Vagina (tissue), 2 donors: ENCODE results near the gene PITPNM1. TPM values are rescaled to one million over a fixed set of nuclear protein-coding genes. Genes with fewer than 3 reads are reported as not detected.
A peak's percentile ranks its signal among the peaks of the same experiment; 100 is the strongest.
"Not testable (repeated sequence)": the region's sequence is repeated elsewhere in the genome, so short reads cannot be mapped to it uniquely, and the experiment has no call there.

Source experiments
- DNase-seq, 2 donors: peaks; one replicate each; pipeline ENCODE4 v3.0.0-alpha.2; 2017; ENCODE audit errors: extremely low spot score in 2 of 2
- H3K27ac ChIP-seq: fragments of 200-600 bp; sonication (generic); one replicate; pipeline ENCODE4 v1.5.1; 2019
- H3K27me3 ChIP-seq: fragments of 200-600 bp; sonication (generic); one replicate; pipeline ENCODE4 v1.5.1; 2019
- H3K36me3 ChIP-seq, 2 donors: fragments of 200-600 bp; sonication (generic); one replicate each; pipeline ENCODE4 v1.5.1; 2017 to 2019
- H3K4me1 ChIP-seq: fragments of 200-600 bp; sonication (generic); one replicate; pipeline ENCODE4 v1.5.1; 2019
- H3K4me3 ChIP-seq, 2 donors: fragments of 200-600 bp; sonication (generic); 1 replicate in 1 of 2; 2 replicates in 1 of 2; pipeline ENCODE4 v1.5.1; 2016 to 2019
- H3K9me3 ChIP-seq: fragments of 200-600 bp; sonication (generic); one replicate; pipeline ENCODE4 v1.5.1; 2019
- POLR2A ChIP-seq, 2 donors: fragments of 450-650 bp; IDR thresholded peaks; one replicate each; pipeline ENCODE4 v1.6.1; 2017; ENCODE audit warnings: antibody characterized with exemption in 2 of 2, mild to moderate bottlenecking in 2 of 2, moderate library complexity in 2 of 2
- POLR2AphosphoS5 ChIP-seq, 2 donors: sonication (generic); formaldehyde crosslinking; IDR thresholded peaks; one replicate each; pipeline ENCODE4 v1.9.0; 2017; ENCODE audit warnings: antibody characterized with exemption in 2 of 2, mild to moderate bottlenecking in 2 of 2, low read depth in 1 of 2; ENCODE audit not compliant: insufficient read depth in 1 of 2
- intact Hi-C: fragments of 100-400 bp; cut with DNase I; formaldehyde crosslinking; loops from one replicate; pipeline ENCODE4 v1.15.1; 2023
- total RNA-seq: library from RNA; depleted of rRNA; stranded (reverse); fragments of >200 nt; gene quantifications from one replicate; pipeline ENCODE4 v1.2.3, GENCODE V29; 2016
- TF ChIP-seq, protein P1 (sequence below), 3 experiments: fragments of 450-650 bp in 2 of 3; fragments of 200-600 bp in 1 of 3; sonication (generic) in 1 of 3; IDR thresholded peaks; one replicate each; pipeline ENCODE4 v1.5.1; 2017 to 2019; ENCODE audit warnings: antibody characterized with exemption in 3 of 3, mild to moderate bottlenecking in 2 of 3, moderate library complexity in 2 of 3

Gene PITPNM1
- total RNA-seq, 1 donor from 2014 or later: 21.9 TPM

DNA sequence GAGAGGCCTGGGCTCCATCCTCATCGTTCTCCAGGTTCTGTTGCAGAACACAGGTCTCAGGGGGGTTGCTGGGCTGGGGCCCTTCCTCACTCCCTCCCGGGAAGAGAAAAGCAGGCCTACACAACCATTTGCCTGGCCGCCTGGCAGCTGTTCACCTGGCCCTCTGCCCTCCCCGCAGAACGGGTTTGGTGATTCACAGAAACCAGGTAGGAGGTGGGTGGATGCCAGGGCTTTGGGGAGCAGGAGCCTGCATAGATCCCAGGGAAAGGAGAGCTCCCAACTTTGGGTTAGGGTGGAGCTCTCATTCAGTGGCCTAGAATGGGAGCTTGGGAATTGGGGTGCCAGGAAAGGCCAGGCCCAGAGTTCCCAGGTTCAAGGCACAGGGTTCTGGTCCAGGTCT, 37.1 kb downstream of the PITPNM1 start:
- H3K27ac ChIP-seq: peak overlapping the region; percentile 78
- no peak for DNase-seq
- H3K9me3 ChIP-seq: no peaks in the 10 kb centered on the region
- peaks cover 55% of the 10 kb centered on the region for H3K4me1 ChIP-seq
- peak overlapping the region; percentile 67 to 87 for H3K4me3 ChIP-seq
- no peaks in the 10 kb centered on the region for H3K27me3 ChIP-seq
- TF ChIP-seq POLR2AphosphoS5 (IDR thresholded peaks at IDR 0.05; ENCODE audit: insufficient read depth in 1 of 2, low read depth in 1 of 2): peak; percentile 22 to 71
- TF ChIP-seq, protein P1, sequence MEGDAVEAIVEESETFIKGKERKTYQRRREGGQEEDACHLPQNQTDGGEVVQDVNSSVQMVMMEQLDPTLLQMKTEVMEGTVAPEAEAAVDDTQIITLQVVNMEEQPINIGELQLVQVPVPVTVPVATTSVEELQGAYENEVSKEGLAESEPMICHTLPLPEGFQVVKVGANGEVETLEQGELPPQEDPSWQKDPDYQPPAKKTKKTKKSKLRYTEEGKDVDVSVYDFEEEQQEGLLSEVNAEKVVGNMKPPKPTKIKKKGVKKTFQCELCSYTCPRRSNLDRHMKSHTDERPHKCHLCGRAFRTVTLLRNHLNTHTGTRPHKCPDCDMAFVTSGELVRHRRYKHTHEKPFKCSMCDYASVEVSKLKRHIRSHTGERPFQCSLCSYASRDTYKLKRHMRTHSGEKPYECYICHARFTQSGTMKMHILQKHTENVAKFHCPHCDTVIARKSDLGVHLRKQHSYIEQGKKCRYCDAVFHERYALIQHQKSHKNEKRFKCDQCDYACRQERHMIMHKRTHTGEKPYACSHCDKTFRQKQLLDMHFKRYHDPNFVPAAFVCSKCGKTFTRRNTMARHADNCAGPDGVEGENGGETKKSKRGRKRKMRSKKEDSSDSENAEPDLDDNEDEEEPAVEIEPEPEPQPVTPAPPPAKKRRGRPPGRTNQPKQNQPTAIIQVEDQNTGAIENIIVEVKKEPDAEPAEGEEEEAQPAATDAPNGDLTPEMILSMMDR (IDR thresholded peaks at IDR 0.05): no peak
- peak in 1 of 2 donors; percentile 13 for TF ChIP-seq POLR2A (IDR thresholded peaks at IDR 0.05)
- intact Hi-C loops: loop anchor here (5.0 to 10.0 kb wide), 2 partner anchors 46 to 63 kb away; partner anchors contain the start of genes PPP1CA and TBC1D10C
- H3K36me3 ChIP-seq: no peaks in the 10 kb centered on the region

DNA sequence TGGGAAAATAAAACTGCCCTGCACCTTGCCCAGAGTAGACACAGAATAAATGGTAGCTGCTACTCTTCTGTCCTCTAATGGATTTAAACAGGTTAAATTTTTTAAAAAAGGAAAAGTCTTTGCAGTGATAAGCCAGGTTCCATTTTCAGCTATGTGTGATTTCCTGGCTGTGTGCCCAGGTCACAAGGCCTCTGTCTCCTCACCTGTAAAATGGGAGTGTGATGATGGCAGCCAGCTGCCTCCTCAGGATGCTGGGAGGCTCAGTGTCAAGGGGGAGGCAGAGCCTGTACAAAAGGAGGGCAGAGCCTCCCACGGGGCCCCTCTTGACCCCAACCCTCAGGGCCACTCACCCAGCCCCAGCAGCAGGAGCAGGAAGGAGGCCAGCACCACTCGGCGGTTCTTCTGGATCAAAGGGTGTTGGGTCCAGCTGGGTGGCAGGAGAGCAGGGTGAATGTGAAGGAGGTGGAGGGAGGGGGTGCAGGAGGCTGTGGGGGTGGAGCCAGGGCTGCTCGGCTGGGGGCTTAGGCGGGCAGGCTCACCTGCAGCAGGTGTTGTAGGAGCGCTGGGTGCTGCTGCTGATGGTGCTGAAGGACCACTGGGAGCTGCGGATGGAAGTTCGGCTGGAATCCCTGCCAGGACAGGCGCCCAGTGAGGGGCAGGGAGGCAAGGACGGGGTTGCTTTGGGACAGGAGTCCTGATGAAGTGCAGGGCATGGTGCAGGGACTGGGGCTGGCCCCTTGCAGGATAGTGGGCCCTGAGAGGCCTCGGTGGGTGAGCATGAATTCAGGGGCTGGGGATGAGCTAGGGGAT, 38.0 kb downstream of the PITPNM1 start:
- Histone ChIP-seq H3K36me3 (no peaks in the 10 kb centered on the region), H3K4me1 (peaks cover 55% of the 10 kb centered on the region), H3K9me3 (no peaks in the 10 kb centered on the region), H3K27me3 (no peaks in the 10 kb centered on the region), H3K27ac (no peak overlapping the region), H3K4me3 (peak overlapping the region; percentile 67 to 87)
- TF ChIP-seq POLR2AphosphoS5 (IDR thresholded peaks at IDR 0.05; ENCODE audit: insufficient read depth in 1 of 2, low read depth in 1 of 2) (no peak), POLR2A (IDR thresholded peaks at IDR 0.05) (no peak)
- TF ChIP-seq, protein P1 (IDR thresholded peaks at IDR 0.05): no peak
- intact Hi-C loops: loop anchor here (5.0 to 10.0 kb wide), 2 partner anchors 45 to 62 kb away; partner anchors contain the start of genes PPP1CA and TBC1D10C
- no peak for DNase-seq

DNA sequence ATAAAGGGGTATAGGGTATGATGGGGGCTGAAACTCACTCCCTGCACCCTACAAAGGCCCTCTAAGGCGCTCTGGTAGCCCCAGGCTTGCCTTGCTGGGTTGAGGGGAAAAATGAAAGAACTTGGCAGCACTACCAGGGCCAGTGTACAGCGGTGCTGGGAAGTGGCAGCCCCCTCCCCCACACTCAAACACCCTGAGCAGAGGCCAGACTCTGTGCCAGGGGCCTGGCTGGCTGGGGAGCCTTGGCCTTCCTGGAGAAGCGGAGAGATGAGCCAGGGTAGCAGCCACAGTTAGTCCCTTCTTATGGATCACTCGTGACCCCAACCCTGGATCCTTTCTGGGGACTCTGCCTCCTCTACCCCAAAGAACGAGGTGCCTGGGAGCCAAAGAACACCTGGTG, 38.8 kb downstream of the PITPNM1 start:
- TF ChIP-seq POLR2A (IDR thresholded peaks at IDR 0.05) (no peak), POLR2AphosphoS5 (IDR thresholded peaks at IDR 0.05; ENCODE audit: insufficient read depth in 1 of 2, low read depth in 1 of 2) (no peak)
- TF ChIP-seq, protein P1 (IDR thresholded peaks at IDR 0.05): no peak
- H3K27me3 ChIP-seq: no peaks in the 10 kb centered on the region
- H3K27ac ChIP-seq: peak overlapping the region; percentile 37
- peaks cover 55% of the 10 kb centered on the region for H3K4me1 ChIP-seq
- no peaks in the 10 kb centered on the region for H3K36me3 ChIP-seq
- no peaks in the 10 kb centered on the region for H3K9me3 ChIP-seq
- no peak for DNase-seq
- intact Hi-C loops: loop anchor here (5.0 to 10.0 kb wide), 2 partner anchors 44 to 62 kb away; partner anchors contain the start of genes PPP1CA and TBC1D10C
- H3K4me3 ChIP-seq: no peak overlapping the region

DNA sequence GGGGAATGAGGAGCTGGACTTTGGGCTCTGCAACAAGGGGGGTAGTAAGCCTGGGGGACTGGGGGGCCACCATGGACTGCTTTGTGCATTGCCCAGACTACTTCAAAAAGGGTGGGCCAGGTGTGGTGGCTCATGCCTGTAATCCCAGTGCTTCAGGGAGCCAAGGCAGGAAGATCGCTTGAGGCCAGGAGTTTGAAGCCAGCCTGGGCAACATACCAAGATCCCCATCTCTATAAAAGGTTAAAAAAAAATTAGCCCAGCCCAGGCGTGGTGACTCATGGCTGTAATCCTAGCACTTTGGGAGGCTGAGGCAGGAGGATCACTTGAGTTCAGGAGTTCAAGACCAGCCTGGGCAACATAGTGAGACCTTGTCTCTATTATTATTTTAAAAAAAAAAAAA, 39.6 kb downstream of the PITPNM1 start:
- H3K4me3 ChIP-seq, H3K36me3 ChIP-seq, DNase-seq, H3K27me3 ChIP-seq, H3K9me3 ChIP-seq: not testable (repeated sequence)
- peaks cover 55% of the 10 kb centered on the region for H3K4me1 ChIP-seq
- peak overlapping the region; percentile 87 for H3K27ac ChIP-seq
- intact Hi-C loops: loop anchor here (5.0 to 10.0 kb wide), 2 partner anchors 43 to 61 kb away; partner anchors contain the start of genes PPP1CA and TBC1D10C

DNA sequence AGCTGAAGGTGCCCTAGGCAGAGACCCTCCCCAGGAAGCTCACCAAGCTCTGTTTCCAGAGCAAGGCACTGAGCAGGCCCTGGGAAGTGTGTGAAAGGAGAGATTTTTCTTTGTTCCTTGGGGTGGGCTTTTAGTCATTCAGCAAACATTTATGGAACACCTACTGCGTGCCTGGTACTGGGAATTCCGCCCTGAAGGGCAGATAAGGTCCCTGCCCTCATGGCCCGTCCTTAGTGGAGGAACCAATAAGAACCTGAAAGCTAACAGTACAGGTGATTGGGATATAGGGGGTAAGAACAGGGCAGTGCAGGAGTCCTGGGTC, 40.0 kb downstream of the PITPNM1 start:
- no peaks in the 10 kb centered on the region for H3K9me3 ChIP-seq
- H3K4me3 ChIP-seq: peak overlapping the region; percentile 48 to 49
- DNase-seq: no peak
- peaks cover 55% of the 10 kb centered on the region for H3K4me1 ChIP-seq
- no peaks in the 10 kb centered on the region for H3K27me3 ChIP-seq
- peak overlapping the region; percentile 87 for H3K27ac ChIP-seq
- intact Hi-C loops: loop anchor here (5.0 to 10.0 kb wide), 2 partner anchors 43 to 60 kb away; partner anchors contain the start of genes PPP1CA and TBC1D10C
- H3K36me3 ChIP-seq: no peaks in the 10 kb centered on the region
- TF ChIP-seq POLR2A (IDR thresholded peaks at IDR 0.05): no peak
- TF ChIP-seq POLR2AphosphoS5 (IDR thresholded peaks at IDR 0.05; ENCODE audit: insufficient read depth in 1 of 2, low read depth in 1 of 2): no peak
- TF ChIP-seq, protein P1 (IDR thresholded peaks at IDR 0.05): no peak
